ENCODE results near the gene ZNF467.

GRCh38 chr7:149764481-149765398, 8.6 kb downstream of the ZNF467 start:
- TF ChIP-seq CTCF (IDR thresholded peaks at IDR 0.05) (no peak), EZH2 (IDR thresholded peaks at IDR 0.05; ENCODE audit: borderline replicate concordance, insufficient read depth, low read depth, low read length, poor library complexity, severe bottlenecking) (no peak)

Measured in B cell (primary cell).